Testis (tissue), 3 donors: ENCODE measurements around the gene CACNB3. TPM values are rescaled to one million over a fixed set of nuclear protein-coding genes. Genes with fewer than 3 reads are reported as not detected.

ENCODE experiments used
- DNase-seq: peaks from one replicate; pipeline ENCODE4 v3.0.0-alpha.2; 2019
- H3K27ac ChIP-seq, 2 donors: fragments of 200-600 bp; sonication (generic); one replicate each; pipeline ENCODE4 v1.5.1; 2019
- H3K27me3 ChIP-seq: fragments of 200-600 bp; sonication (generic); one replicate; pipeline ENCODE4 v1.5.1; 2019
- H3K36me3 ChIP-seq: fragments of 200-600 bp; sonication (generic); one replicate; pipeline ENCODE4 v1.5.1; 2017; ENCODE audit warnings: low read depth; ENCODE audit errors: missing control alignments
- H3K4me1 ChIP-seq: fragments of 200-600 bp; sonication (generic); one replicate; pipeline ENCODE4 v1.5.1; 2019
- H3K4me3 ChIP-seq, 2 donors: fragments of 200-600 bp; sonication (generic); one replicate each; pipeline ENCODE4 v1.5.1; 2017 to 2019
- H3K9me3 ChIP-seq: fragments of 200-600 bp; sonication (generic); one replicate; pipeline ENCODE4 v1.5.1; 2017
- CTCF ChIP-seq, 3 experiments: fragments of 450-650 bp in 2 of 3; fragments of 200-600 bp in 1 of 3; sonication (generic) in 1 of 3; IDR thresholded peaks; one replicate each; pipeline ENCODE4 v1.5.1; 2016 to 2019; ENCODE audit warnings: antibody characterized with exemption in 3 of 3, mild to moderate bottlenecking in 2 of 3, moderate library complexity in 1 of 3
- POLR2A ChIP-seq: fragments of 450-650 bp; IDR thresholded peaks from one replicate; pipeline ENCODE4 v1.6.1; 2017; ENCODE audit warnings: antibody characterized with exemption, mild to moderate bottlenecking, moderate library complexity
- WGBS, 2 donors: methylation state at CpG; one replicate each; pipeline ENCODE4 v1.1.5; 2018; 5-methylcytosine and 5-hydroxymethylcytosine counted together
- intact Hi-C: fragments of 100-400 bp; cut with DNase I; formaldehyde crosslinking; loops from one replicate; pipeline ENCODE4 v1.15.1; 2023; ENCODE audit warnings: low total_unique reads
- polyA plus RNA-seq: library from polyadenylated mRNA; stranded (reverse); fragments of 350-450 nt; fragmentation: Illumina TruSeq; extraction: RNeasy Lipid Tissue Mini Kit (QIAGEN cat#74804); gene quantifications from one replicate; pipeline ENCODE4 v1.2.3, GENCODE V29; 2014; ENCODE audit warnings: low read depth, low replicate concordance; ENCODE audit not compliant: insufficient read depth
- total RNA-seq, 2 donors: library from RNA; depleted of rRNA; stranded (reverse); fragments of >200 nt; gene quantifications; one replicate each; pipeline ENCODE4 v1.2.3, GENCODE V29; 2016

The CACNB3 gene
- total and polyA plus RNA-seq, 3 donors from 2014 or later = 17.2 to 20.1 (median 19.3) TPM

- WGBS, 2 donors = 90 to 93% methylated on average over 11 to 16 of the region's 16 CpGs
- no peak overlapping the region for H3K4me3 ChIP-seq
- TF ChIP-seq CTCF (IDR thresholded peaks at IDR 0.05) (no peak), POLR2A (no peak)
- H3K27me3 ChIP-seq = no peaks in the 10 kb centered on the region
- H3K9me3 ChIP-seq = no peaks in the 10 kb centered on the region
- no peak for DNase-seq
- intact Hi-C loops = no loop called here
- H3K36me3 ChIP-seq = no peaks in the 10 kb centered on the region
- H3K27ac ChIP-seq = no peak overlapping the region
- peaks cover 17% of the 10 kb centered on the region for H3K4me1 ChIP-seq
These were observed 40.5 kb upstream of the CACNB3 start for GRCh38 chr12:48777501-48778400.

DNA sequence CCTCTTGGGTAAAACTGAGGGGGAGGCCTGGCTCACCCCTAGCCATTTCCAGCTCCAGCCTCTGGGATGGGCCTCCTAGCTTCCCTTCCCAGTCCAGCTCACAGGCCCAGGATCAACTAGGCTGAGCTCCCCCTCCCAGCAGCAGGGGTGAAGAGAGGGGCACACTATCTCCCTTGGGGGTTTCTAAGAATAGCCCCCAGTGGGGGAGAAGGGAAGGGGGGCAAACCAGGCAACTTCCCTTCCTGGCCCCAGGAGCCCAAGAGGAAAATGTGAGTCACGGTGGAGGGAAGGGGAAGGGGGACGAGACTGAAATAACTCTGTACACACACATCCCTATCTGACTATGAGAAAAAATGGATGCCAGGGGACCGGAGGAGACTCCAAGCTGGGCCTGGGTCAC, 38.4 kb upstream of the CACNB3 start:
- no peaks in the 10 kb centered on the region for H3K36me3 ChIP-seq
- peaks cover 17% of the 10 kb centered on the region for H3K4me1 ChIP-seq
- peak overlapping the region in 1 of 2 donors; percentile 45 for H3K27ac ChIP-seq
- no peaks in the 10 kb centered on the region for H3K27me3 ChIP-seq
- 42 to 47% methylated on average over 3 of the region's 3 CpGs for whole genome bisulfite sequencing, 2 donors
- H3K9me3 ChIP-seq = no peaks in the 10 kb centered on the region
- intact Hi-C loops = no loop called here
- no peak for TF ChIP-seq CTCF (IDR thresholded peaks at IDR 0.05)
- TF ChIP-seq POLR2A = no peak
- H3K4me3 ChIP-seq = no peak overlapping the region
- DNase-seq = no peak

DNA sequence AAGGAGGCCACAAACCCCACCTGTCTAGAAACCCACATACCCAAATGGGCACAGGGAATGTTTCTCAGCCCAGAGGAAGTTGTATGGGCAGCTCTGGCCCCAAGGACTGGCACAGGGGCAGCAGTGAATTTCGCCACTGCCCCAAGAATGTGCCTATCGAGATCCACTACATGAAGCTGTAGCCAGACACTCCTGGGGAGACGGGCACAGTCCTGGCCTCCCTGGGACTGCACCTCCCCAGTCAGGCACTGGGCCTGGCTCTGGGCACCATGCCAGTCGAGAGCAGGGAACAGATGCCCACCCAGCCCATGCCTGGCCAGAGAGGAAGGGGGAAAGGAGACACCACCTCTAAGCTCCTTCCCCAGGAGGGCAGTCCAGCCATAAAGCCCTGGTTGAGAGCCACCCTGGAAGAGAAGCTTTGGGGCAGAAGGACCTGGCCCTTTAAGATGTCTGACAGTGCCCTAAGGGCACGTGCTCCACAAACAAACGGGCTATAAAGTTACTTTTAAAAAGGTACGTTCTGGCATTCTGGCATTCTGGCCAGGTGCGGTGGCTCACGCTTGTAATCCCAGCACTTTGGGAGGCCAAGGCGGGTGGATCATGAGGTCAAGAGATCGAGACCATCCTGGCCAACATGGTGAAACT, 37.8 kb upstream of the CACNB3 start:
- Histone ChIP-seq H3K27me3 (no peaks in the 10 kb centered on the region), H3K36me3 (no peaks in the 10 kb centered on the region), H3K4me1 (peaks cover 17% of the 10 kb centered on the region), H3K27ac (peak overlapping the region in 1 of 2 donors; percentile 45), H3K9me3 (no peaks in the 10 kb centered on the region), H3K4me3 (no peak overlapping the region)
- TF ChIP-seq POLR2A = no peak
- no peak for TF ChIP-seq CTCF (IDR thresholded peaks at IDR 0.05)
- no peak for DNase-seq
- WGBS, 2 donors = 81 to 85% methylated on average over 10 to 11 of the region's 11 CpGs
- intact Hi-C loops = no loop called here

- Histone ChIP-seq H3K27me3 (no peaks in the 10 kb centered on the region), H3K9me3 (no peaks in the 10 kb centered on the region), H3K4me3 (no peak overlapping the region), H3K36me3 (no peaks in the 10 kb centered on the region), H3K4me1 (peaks cover 17% of the 10 kb centered on the region), H3K27ac (no peak overlapping the region)
- 88 to 90% methylated on average over 5 to 9 of the region's 9 CpGs for WGBS, 2 donors
- intact Hi-C loops = no loop called here
- no peak for DNase-seq
- TF ChIP-seq CTCF (IDR thresholded peaks at IDR 0.05) (no peak), POLR2A (no peak)
These were observed 36.4 kb upstream of the CACNB3 start for GRCh38 chr12:48781750-48782456.
